NCI-H526 treated with DMSO at 0.1 percent for 48 hours (cell line): ENCODE measurements around the gene NUDT5.

Experiments used
- DNase-seq: peaks from one replicate; lab custom pipeline; 2025; lab: John Stamatoyannopoulos, UW

NUDT5 gene

GRCh38 chr10:12164085-12164484 is 31.6 kb downstream of the NUDT5 start:
- no peak for DNase-seq

DNA sequence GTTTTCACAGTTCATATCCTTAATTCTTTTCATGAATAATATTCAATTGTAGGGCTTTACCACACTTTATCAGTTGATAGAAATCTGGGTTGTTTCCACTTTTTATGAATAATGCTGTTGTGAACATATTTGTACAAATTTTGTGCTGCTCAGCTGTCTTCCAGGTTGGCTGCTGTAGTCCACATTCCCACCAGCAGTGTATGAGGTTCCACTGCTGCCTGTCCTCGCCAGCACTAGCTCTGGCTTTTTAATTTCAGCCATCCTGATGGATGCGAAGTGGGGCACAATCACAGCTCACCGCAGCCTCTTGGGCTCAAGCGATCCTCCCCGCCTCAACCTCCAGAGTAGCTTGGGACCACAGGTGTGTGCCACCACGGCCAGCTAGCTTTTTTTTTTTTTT is 32.8 kb downstream of the NUDT5 start:
- DNase-seq: no peak

DNA sequence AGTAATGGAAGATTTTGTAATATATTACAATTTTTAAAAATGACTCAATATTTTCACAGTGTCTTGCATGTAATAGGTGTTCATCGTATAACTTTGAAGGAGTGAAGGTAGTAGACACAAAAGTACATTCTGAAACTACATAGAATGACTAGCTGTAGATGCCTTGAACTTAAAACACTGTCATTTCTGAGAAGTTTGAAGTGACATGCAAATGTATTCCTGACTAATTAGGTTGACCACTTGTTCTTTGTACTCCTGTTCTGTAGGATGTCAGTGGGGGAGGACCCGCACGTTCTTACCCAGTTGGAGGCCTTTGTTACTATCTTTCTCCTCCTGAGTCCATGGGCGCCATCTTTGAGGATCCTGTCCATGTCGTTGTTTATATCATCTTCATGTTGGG is 35.0 kb downstream of the NUDT5 start:
- DNase-seq: no peak

DNA sequence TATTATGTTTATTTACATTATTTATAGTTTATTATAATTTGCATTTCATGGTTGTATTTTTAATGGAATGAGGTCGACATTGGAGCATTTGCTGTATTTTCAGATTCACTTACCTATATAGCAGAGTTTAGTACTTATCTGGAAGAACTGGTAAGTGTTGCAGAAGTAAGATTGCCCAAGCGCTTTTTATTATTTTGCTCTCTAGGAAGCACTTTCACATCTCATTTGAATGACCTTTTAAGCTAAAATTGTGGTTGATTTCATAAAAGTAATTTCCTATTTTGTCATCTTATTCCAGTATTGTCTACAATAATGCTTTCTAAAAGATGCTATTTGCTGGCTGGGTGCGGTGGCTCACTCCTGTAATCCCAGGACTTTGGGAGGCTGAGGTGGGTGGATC is 37.6 kb downstream of the NUDT5 start:
- no peak for DNase-seq

DNA sequence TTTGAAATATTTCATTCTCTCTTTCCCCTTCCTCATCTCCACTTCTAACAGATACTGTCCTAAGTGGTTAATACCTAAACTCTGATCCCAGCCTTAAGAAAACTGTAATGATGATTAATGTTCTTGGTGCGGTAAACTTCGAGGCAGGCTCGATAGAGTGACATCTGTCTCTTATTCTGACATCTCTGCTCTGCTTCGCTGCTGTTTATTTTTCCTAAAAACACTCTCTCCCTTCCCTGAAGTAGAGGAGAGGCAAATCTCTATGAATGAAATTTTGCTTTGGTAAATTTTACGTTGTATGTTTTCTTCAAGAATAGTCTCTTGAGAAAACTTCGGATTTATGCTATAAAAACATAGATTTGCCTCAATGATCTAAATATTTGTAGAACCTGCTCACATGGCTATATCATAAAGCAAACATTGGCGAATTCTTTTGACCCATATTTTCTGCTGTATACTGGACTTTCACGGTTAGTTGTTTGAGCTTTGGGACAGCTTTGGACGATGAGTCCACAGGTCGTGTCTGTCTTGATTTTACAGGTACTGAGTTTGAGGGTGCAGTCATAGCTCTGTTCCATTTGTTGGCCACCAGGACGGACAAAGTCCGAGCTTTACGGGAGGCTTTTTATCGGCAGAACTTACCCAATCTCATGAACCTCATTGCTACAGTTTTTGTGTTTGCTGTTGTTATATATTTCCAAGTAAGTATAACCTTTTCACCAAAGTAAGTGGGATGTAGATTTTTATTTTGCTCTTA is 39.1 kb downstream of the NUDT5 start:
- no peak for DNase-seq

- DNase-seq: no peak
These were observed 41.2 kb downstream of the NUDT5 start for GRCh38 chr10:12154516-12154915.

DNA sequence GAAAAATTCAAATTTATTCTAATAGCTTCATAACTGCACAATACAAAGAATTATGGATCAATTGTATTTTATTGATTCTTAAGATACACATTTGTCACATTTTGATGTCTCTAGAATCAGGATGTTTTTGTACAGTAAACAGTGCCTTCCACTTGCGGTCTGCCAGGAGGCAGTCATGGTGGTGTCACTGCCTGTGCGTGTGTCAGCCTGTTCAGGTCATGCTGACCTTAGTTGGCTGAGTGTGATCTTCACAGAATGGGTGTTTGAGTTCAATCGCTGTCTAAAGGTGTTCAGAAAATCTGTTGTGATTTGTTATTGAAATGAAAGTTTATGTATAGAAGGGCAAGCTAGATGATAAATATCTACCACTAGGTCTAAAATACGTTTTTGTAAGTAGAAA is 45.5 kb downstream of the NUDT5 start:
- no peak for DNase-seq

GRCh38 chr10:12144538-12144937 is 51.2 kb downstream of the NUDT5 start:
- no peak for DNase-seq

DNA sequence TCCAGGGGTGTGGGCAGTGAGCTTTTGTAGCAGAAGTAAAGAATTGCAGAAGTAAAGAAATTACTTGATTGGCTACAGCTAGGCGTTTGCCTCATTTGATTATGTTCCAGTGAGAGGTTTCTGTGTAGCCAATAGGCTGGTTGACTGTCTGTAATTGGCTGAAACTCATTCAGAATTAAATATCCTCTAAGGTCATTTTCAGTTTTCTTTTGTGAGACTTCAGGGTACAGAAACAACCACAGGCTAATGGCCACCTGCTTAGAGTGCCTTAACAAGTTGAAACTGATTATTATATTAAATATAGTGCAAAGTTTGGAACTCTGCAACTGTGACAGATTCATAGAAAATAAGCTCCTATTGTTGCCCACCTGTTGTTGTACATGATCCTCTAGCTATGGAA is 55.7 kb downstream of the NUDT5 start:
- DNase-seq: no peak

GRCh38 chr10:12135631-12136030 is 60.1 kb downstream of the NUDT5 start:
- DNase-seq: no peak

- DNase-seq: peak; percentile 13
These were observed 65.3 kb downstream of the NUDT5 start for GRCh38 chr10:12130237-12130872.

- peak; percentile 59 for DNase-seq
These were observed 66.2 kb downstream of the NUDT5 start, which contains the start of gene SEC61A2 for GRCh38 chr10:12129222-12130111. SEC61A2 (plus strand) TSS chr10:12129677; CDS start chr10:12129788, 111 bp downstream.

DNA sequence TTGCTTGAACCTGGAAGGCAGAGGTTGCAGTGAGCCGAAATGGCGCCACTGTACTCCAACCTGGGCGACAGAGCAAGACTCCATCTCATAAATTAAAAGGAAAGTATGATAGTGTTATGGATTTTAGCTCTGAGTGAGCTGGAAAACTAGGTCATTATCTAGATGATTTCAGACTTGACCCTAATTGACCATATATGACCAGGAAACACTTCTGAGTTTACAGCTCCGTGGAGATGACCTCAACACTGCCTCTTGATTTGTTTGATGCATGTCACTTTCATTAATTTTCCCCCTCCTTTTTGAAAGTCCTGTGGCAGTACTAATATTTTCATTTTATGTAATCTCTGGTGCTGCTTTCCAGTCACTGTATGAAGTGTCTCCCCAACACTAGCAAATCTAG is 74.0 kb downstream of the NUDT5 start:
- no peak for DNase-seq
